SK-N-SH treated with all-trans-retinoic acid at 6 μM for 48 hours (cell line): ENCODE measurements around the gene DLX6.

ENCODE experiments used
- ISL1 ChIP-seq: fragments of 250-450 bp; sonication (Bioruptor Pico); IDR thresholded peaks from 2 replicates; pipeline ENCODE4 v2.1.2; 2022; ENCODE audit warnings: mild to moderate bottlenecking, moderate library complexity
- ZNF565 ChIP-seq: fragments of 450-650 bp; formaldehyde crosslinking; conservative IDR thresholded peaks from 2 replicates; pipeline ENCODE4 v1.5.0; 2020; ENCODE audit warnings: low read depth, mild to moderate bottlenecking, moderate library complexity
- TF ChIP-seq, protein P1 (sequence below): fragments of 250-450 bp; sonication (Bioruptor Pico); IDR thresholded peaks from 2 replicates; pipeline ENCODE4 v1.5.0; 2020; ENCODE audit warnings: mild to moderate bottlenecking, moderate library complexity

DNA sequence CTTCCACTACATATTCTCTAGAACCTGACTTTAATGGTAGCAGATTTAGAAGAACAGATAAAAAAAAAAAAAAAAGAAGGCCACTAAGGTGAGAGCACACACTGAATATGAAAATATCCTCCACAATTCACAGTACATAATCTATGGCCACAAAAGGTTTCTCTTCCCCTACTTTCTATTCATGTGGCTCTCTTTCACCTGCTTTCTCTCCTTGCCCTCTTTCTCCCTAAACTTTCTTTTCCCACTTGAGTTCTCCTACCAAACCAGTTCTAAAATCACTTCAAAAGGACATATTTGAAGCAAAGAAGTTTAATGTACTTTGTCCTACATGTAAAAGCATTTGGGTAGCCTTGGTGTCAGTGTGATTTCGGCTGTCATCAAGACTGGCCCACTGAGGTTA is 18.5 kb upstream of the DLX6 start:
- TF ChIP-seq, protein P1, sequence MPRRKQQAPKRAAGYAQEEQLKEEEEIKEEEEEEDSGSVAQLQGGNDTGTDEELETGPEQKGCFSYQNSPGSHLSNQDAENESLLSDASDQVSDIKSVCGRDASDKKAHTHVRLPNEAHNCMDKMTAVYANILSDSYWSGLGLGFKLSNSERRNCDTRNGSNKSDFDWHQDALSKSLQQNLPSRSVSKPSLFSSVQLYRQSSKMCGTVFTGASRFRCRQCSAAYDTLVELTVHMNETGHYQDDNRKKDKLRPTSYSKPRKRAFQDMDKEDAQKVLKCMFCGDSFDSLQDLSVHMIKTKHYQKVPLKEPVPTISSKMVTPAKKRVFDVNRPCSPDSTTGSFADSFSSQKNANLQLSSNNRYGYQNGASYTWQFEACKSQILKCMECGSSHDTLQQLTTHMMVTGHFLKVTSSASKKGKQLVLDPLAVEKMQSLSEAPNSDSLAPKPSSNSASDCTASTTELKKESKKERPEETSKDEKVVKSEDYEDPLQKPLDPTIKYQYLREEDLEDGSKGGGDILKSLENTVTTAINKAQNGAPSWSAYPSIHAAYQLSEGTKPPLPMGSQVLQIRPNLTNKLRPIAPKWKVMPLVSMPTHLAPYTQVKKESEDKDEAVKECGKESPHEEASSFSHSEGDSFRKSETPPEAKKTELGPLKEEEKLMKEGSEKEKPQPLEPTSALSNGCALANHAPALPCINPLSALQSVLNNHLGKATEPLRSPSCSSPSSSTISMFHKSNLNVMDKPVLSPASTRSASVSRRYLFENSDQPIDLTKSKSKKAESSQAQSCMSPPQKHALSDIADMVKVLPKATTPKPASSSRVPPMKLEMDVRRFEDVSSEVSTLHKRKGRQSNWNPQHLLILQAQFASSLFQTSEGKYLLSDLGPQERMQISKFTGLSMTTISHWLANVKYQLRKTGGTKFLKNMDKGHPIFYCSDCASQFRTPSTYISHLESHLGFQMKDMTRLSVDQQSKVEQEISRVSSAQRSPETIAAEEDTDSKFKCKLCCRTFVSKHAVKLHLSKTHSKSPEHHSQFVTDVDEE (CRISPR knock-in tag), result no peak
- no peak for TF ChIP-seq ZNF565 (CRISPR knock-in tag)
- no peak for TF ChIP-seq ISL1 (CRISPR knock-in tag)
